GM12878 (cell line): ENCODE data around the gene NR1D2. TPM values are rescaled to one million over a fixed set of nuclear protein-coding genes. Genes with fewer than 3 reads are reported as not detected.

ENCODE experiments used
- ATAC-seq: fragments of 200-7000 bp; cut with Tn5 transposase; 3 replicates; pipeline ENCODE4 v1.9.1; 2020; ENCODE audit warnings: mild to moderate bottlenecking, moderate library complexity
- BruUV-seq: library from RNA; stranded (reverse); fragments of 400-500 nt; replicated peaks from 2 replicates; lab custom pipeline; 2021; lab: Mats Ljungman, UMichigan
- CTCF ChIA-PET: fragments of 300-600 bp; sonication (Branson Sonifier 250); formaldehyde crosslinking; extraction: SDS; loops from one replicate; lab custom pipeline; 2021; ENCODE audit warnings: inconsistent platforms; lab: Yijun Ruan, JAX
- POLR2A ChIA-PET: fragments of 350-600 bp; formaldehyde crosslinking; extraction: SDS; loops from one replicate; lab custom pipeline; 2021; ENCODE audit warnings: inconsistent platforms; lab: Charles Lee
- RAD21 ChIA-PET: fragments of 300-600 bp; sonication (Branson Sonifier 250); formaldehyde crosslinking; loops from one replicate; lab custom pipeline; 2023; ENCODE audit warnings: antibody characterized with exemption; ENCODE audit not compliant: unreplicated experiment; lab: Charles Lee
- SMC1A ChIA-PET: fragments of 300-600 bp; sonication (Branson Sonifier 250); formaldehyde crosslinking; loops from one replicate; lab custom pipeline; 2023; ENCODE audit not compliant: unreplicated experiment, uncharacterized antibody; lab: Charles Lee
- DNase-seq: peaks from one replicate; pipeline ENCODE4 v3.0.0-alpha.2; 2011; ENCODE audit warnings: low read depth, low spot score
- FAIRE-seq: peaks from 3 replicates; lab custom pipeline; 2011; peaks lifted over from hg19 to GRCh38; lab: Jason Lieb, UNC
- H2AFZ ChIP-seq: 2 replicates; pipeline ENCODE4 v1.6.0; 2011; ENCODE audit warnings: low read depth, low read length, control low read depth; ENCODE audit not compliant: control insufficient read depth
- H3K27ac ChIP-seq: 2 replicates; pipeline ENCODE4 v1.5.1; 2011; ENCODE audit warnings: control low read depth; ENCODE audit not compliant: control insufficient read depth, insufficient read depth
- H3K27me3 ChIP-seq, 2 experiments: replicated peaks in 1 of 2; 2 replicates each; pipeline versions ENCODE4 v1.6.0 to v1.6.1; 2011; ENCODE audit warnings: low read length in 1 of 2; ENCODE audit not compliant: control insufficient read depth in 2 of 2, insufficient read depth in 2 of 2
- H3K36me3 ChIP-seq, 2 experiments: 2 replicates each; pipeline ENCODE4 v1.5.1; 2011; ENCODE audit warnings: low read length in 1 of 2; ENCODE audit not compliant: control insufficient read depth in 2 of 2, insufficient read depth in 2 of 2
- H3K4me1 ChIP-seq: 2 replicates; pipeline ENCODE4 v1.6.1; 2011; ENCODE audit warnings: mild to moderate bottlenecking, low read length, moderate library complexity, mixed read lengths; ENCODE audit not compliant: control insufficient read depth, insufficient read depth
- H3K4me2 ChIP-seq: 2 replicates; pipeline ENCODE4 v1.6.0; 2011; ENCODE audit warnings: control low read depth; ENCODE audit not compliant: control insufficient read depth, insufficient read depth
- H3K4me3 ChIP-seq: fragments of 200-600 bp; sonication (generic); 2 replicates; pipeline ENCODE4 v1.5.1; 2016
- H3K79me2 ChIP-seq: 2 replicates; pipeline ENCODE4 v1.6.0; 2011; ENCODE audit warnings: low read length; ENCODE audit not compliant: control insufficient read depth, insufficient read depth
- H3K9ac ChIP-seq: 2 replicates; pipeline ENCODE4 v1.8.0; 2011; ENCODE audit warnings: low read length, control low read depth, mixed read lengths; ENCODE audit not compliant: control insufficient read depth, insufficient read depth
- H3K9me3 ChIP-seq: replicated peaks from 3 replicates; pipeline ENCODE4 v1.5.1; 2011; ENCODE audit warnings: mild to moderate bottlenecking, low read length; ENCODE audit not compliant: control insufficient read depth, insufficient read depth
- H4K20me1 ChIP-seq: 2 replicates; pipeline ENCODE4 v1.6.0; 2011; ENCODE audit not compliant: control insufficient read depth, insufficient read depth
- CBFB ChIP-seq: IDR thresholded peaks from 2 replicates; pipeline ENCODE4 v1.6.1; 2016; ENCODE audit warnings: antibody characterized with exemption, low read depth
- HDAC6 ChIP-seq: fragments of 200-600 bp; sonication (generic); IDR thresholded peaks from one replicate; pipeline ENCODE4 v1.8.0; 2017; ENCODE audit warnings: antibody characterized with exemption; ENCODE audit not compliant: unreplicated experiment
- KLF5 ChIP-seq: fragments of 450-650 bp; IDR thresholded peaks from 2 replicates; pipeline ENCODE4 v1.6.1; 2014; ENCODE audit warnings: mild to moderate bottlenecking; ENCODE audit not compliant: partially characterized antibody
- MYC ChIP-seq: IDR thresholded peaks from 2 replicates; pipeline ENCODE4 v1.6.1; 2011; ENCODE audit warnings: mild to moderate bottlenecking, low read length, moderate library complexity, inconsistent platforms; ENCODE audit not compliant: insufficient read depth, insufficient replicate concordance, insufficient read length, severe bottlenecking
- NR2C2 ChIP-seq: IDR thresholded peaks from 2 replicates; pipeline ENCODE4 v1.6.1; 2011; ENCODE audit warnings: borderline replicate concordance, low read depth; ENCODE audit not compliant: control insufficient read depth, insufficient read length
- RELA ChIP-seq: fragments of 450-650 bp; IDR thresholded peaks from 2 replicates; pipeline ENCODE4 v1.8.0; 2014; ENCODE audit warnings: borderline replicate concordance; ENCODE audit not compliant: partially characterized antibody
- TAF1 ChIP-seq: IDR thresholded peaks from 2 replicates; pipeline ENCODE4 v1.6.1; 2011; ENCODE audit warnings: mild to moderate bottlenecking, low read depth, low read length, borderline replicate concordance
- WGBS: methylation state at CpG from one replicate; pipeline ENCODE4 v1.1.6; 2016; ENCODE audit warnings: low lambda C conversion rate; ENCODE audit not compliant: insufficient replicate concordance, insufficient coverage; ENCODE audit errors: missing lambda C conversion rate; 5-methylcytosine and 5-hydroxymethylcytosine counted together
- in situ Hi-C: fragments of 300-500 bp; cut with MboI; formaldehyde crosslinking; loops from 9 replicates; pipeline ENCODE4 v1.14.3; 2018; ENCODE audit warnings: mixed read lengths
- intact Hi-C: fragments of 100-400 bp; cut with micrococcal nuclease; formaldehyde crosslinking; loops from one replicate; pipeline ENCODE4 v1.14.2; 2022; ENCODE audit not compliant: unreplicated experiment
- polyA plus RNA-seq, 11 experiments: library from polyadenylated mRNA; depleted of rRNA in 4 of 11; unstranded in 6 of 11; stranded (reverse) in 5 of 11; fragments of >200 nt; fragmentation: Nextera tagmentation in 4 of 11; fragmentation: Illumina TruSeq in 1 of 11; extraction: Ambion mirVana in 4 of 11; extraction: Trizol in 1 of 11; gene quantifications; 1 replicate in 1 of 11; 2 replicates in 10 of 11; pipeline versions ENCODE4 v1.2.1 to v1.2.3, GENCODE V29; 2011 to 2016; ENCODE audit warnings: inconsistent platforms in 2 of 11, missing spikeins in 2 of 11, low read depth in 1 of 11
- total RNA-seq, 4 experiments: library from RNA; depleted of rRNA in 3 of 4; stranded (reverse); fragments of >200 nt in 3 of 4; fragmentation: Illumina TruSeq in 1 of 4; extraction: Trizol in 1 of 4; gene quantifications; 2 replicates each; pipeline versions ENCODE4 v1.2.1 to v1.2.3, GENCODE V29; 2013 to 2021
- TF ChIP-seq, protein P1 (sequence below): fragments of 450-650 bp; IDR thresholded peaks from 2 replicates; pipeline ENCODE4 v1.6.1; 2017; ENCODE audit warnings: antibody characterized with exemption, mild to moderate bottlenecking, moderate library complexity

Gene NR1D2
- total and polyA plus RNA-seq, 10 of the 15 experiments (the other 5 are each of a cell fraction or from before 2014, with no cell fraction given) = 0.67 to 5.3 (median 2.6) TPM

DNA sequence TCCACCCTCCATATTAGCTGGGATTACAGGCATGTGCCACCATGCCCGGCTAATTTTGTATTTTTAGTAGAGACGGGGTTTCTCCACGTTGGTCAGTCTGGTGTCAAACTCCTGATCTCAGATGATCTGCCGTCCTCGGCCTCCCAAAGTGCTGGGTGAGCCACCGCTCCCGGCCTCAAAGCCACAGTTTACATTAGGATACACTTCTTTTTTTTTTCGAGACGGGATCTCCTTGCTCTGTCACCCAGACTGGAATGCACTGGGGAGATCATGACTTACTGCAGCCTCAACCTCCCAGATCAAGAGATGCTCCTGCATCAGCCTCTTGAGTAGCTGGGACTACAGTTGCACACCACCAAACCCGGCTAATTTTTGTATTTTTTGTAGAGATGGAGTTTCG lies 2.5 kb upstream of the NR1D2 start:
- no peak for FAIRE-seq
- TF ChIP-seq RELA (no peak), CBFB (no peak)
- Histone ChIP-seq H3K9ac (no peak overlapping the region), H3K79me2 (peaks cover 13% of the 10 kb centered on the region), H3K9me3 (no peaks in the 10 kb centered on the region), H3K4me2 (no peak overlapping the region), H3K4me1 (0 out of 2 replicates have a peak, but pooled peaks cover 3% of the 10 kb centered on the region), H3K4me3 (no peak overlapping the region), H3K27ac (no peak overlapping the region), H3K36me3 (no peaks in the 10 kb centered on the region), H3K27me3 (peaks cover 0 to 3% of the 10 kb centered on the region in 2 experiments; a peak in 1 of 4 replicates), H4K20me1 (no peaks in the 10 kb centered on the region), H2AFZ (no peak overlapping the region)
- in situ Hi-C loops = loop anchor here (25.0 kb wide), 1 partner anchor 1845 kb away; the partner anchor contains the start of genes NGLY1 and OXSM
- ChIA-PET POLR2A (no interaction called here), CTCF (no interaction called here), SMC1A (no interaction called here), RAD21 (no interaction called here)
- no peak for DNase-seq
- WGBS = 81% methylated on average over 11 of the region's 11 CpGs
- intact Hi-C loops = loop anchor here (10.0 kb wide), 1 partner anchor 288 kb away; no protein-coding TSS in a partner anchor
- ATAC-seq = no peak
- BruUV-seq = no TSS peak

DNA sequence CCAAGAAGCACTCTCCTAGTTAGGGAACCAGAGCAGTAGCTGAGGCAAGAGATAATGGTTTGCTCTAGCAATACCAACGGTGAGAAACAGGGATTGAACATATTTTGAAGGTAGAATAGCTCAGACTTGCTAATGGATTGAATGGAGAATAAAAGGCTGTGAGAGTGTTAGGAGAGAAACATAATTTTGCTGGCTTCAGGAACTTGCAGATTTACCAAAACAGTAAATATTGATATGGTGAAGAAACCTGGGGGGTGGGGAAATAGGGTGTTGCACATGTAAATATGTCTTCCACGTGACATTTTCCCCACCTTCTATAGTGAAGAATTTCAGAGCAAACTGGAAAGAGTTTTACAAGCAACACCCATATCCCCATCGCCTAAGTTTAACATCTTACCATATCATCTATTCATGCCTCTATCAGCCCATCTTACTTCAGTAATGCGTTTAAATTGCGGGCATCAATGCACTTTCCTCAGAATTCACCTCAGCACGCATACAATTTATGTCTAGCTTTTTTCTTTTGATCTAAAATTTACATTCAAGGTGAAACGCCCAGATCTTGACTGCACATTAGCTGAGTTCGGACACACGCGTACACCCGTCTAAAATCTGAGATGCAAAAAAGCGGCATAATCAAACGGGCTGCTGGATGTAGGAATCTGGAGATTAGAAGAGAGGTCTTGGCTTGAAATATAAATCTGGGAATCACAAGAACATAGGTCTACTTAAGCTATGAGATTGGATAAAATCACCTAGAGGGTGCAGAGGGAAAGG lies 891 bp upstream of the NR1D2 start:
- Histone ChIP-seq H3K9ac (peak overlapping the region; percentile 14; the same call in 1 of the 2 replicates), H3K27ac (no peak overlapping the region), H3K4me1 (peaks cover 5% of the 10 kb centered on the region), H4K20me1 (no peaks in the 10 kb centered on the region), H3K79me2 (peaks cover 15% of the 10 kb centered on the region), H3K4me3 (peak overlapping the region; percentile 93), H3K27me3 (peaks cover 0 to 3% of the 10 kb centered on the region in 2 experiments; a peak in 1 of 4 replicates), H3K36me3 (no peaks in the 10 kb centered on the region), H3K9me3 (no peaks in the 10 kb centered on the region), H2AFZ (peak overlapping the region; percentile 59), H3K4me2 (peak overlapping the region; percentile 73)
- no TSS peak for BruUV-seq
- ChIA-PET POLR2A (interaction anchor here (0.5 to 1.1 kb wide), 2 partner anchors 27 to 94 kb away, joined by 4 read pairs; partner anchors contain the start of genes NKIRAS1 and RPL15), CTCF (interaction anchor here (0.5 to 1.6 kb wide), 9 partner anchors 9 to 110 kb away, joined by 3 to 5 read pairs (median 3); partner anchors contain the start of genes NKIRAS1 and RPL15), RAD21 (interaction anchor here (0.9 to 1.3 kb wide), 3 partner anchors 26 to 110 kb away, joined by 3 to 4 read pairs (median 3); no protein-coding TSS in a partner anchor), SMC1A (interaction anchor here (0.5 to 1.5 kb wide), 8 partner anchors 8 to 1326 kb away, joined by 3 to 5 read pairs (median 3); partner anchors contain the start of genes NKIRAS1 and RPL15)
- FAIRE-seq (no peak), DNase-seq (no peak), ATAC-seq (no peak)
- in situ Hi-C loops = loop anchor here (25.0 kb wide), 1 partner anchor 1843 kb away; the partner anchor contains the start of genes NGLY1 and OXSM
- intact Hi-C loops = loop anchor here (10.0 kb wide), 1 partner anchor 289 kb away; no protein-coding TSS in a partner anchor
- WGBS = 11% methylated on average over 13 of the region's 13 CpGs
- TF ChIP-seq, protein P1, sequence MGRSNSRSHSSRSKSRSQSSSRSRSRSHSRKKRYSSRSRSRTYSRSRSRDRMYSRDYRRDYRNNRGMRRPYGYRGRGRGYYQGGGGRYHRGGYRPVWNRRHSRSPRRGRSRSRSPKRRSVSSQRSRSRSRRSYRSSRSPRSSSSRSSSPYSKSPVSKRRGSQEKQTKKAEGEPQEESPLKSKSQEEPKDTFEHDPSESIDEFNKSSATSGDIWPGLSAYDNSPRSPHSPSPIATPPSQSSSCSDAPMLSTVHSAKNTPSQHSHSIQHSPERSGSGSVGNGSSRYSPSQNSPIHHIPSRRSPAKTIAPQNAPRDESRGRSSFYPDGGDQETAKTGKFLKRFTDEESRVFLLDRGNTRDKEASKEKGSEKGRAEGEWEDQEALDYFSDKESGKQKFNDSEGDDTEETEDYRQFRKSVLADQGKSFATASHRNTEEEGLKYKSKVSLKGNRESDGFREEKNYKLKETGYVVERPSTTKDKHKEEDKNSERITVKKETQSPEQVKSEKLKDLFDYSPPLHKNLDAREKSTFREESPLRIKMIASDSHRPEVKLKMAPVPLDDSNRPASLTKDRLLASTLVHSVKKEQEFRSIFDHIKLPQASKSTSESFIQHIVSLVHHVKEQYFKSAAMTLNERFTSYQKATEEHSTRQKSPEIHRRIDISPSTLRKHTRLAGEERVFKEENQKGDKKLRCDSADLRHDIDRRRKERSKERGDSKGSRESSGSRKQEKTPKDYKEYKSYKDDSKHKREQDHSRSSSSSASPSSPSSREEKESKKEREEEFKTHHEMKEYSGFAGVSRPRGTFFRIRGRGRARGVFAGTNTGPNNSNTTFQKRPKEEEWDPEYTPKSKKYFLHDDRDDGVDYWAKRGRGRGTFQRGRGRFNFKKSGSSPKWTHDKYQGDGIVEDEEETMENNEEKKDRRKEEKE = no peak
- TF ChIP-seq KLF5 (no peak), MYC (no peak), NR2C2 (no peak), HDAC6 (no peak), TAF1 (no peak)
